ENCODE results near the gene RNF13.
"Not testable (repeated sequence)": the region's sequence is repeated elsewhere in the genome, so short reads cannot be mapped to it uniquely, and the experiment has no call there.

Gene RNF13

GRCh38 chr3:149844091-149844490 is 31.1 kb downstream of the RNF13 start:
- no peak for DNase-seq

GRCh38 chr3:149845570-149846244 is 32.7 kb downstream of the RNF13 start:
- DNase-seq, result no peak

GRCh38 chr3:149848238-149848637 is 35.2 kb downstream of the RNF13 start:
- DNase-seq, result no peak

GRCh38 chr3:149848688-149849087 is 35.7 kb downstream of the RNF13 start:
- DNase-seq, result no peak

- no peak for DNase-seq
Measured at GRCh38 chr3:149850787-149851584, 38.0 kb downstream of the RNF13 start.

- no peak for DNase-seq
Measured at GRCh38 chr3:149858911-149859310, 45.9 kb downstream of the RNF13 start.

GRCh38 chr3:149860881-149861280 is 47.9 kb downstream of the RNF13 start:
- DNase-seq, result no peak

- DNase-seq, result no peak
Measured at GRCh38 chr3:149867563-149867962, 54.5 kb downstream of the RNF13 start.

- no peak for DNase-seq
Measured at GRCh38 chr3:149871855-149872254, 58.8 kb downstream of the RNF13 start.

GRCh38 chr3:149872589-149872988 is 59.6 kb downstream of the RNF13 start:
- DNase-seq, result no peak

- no peak for DNase-seq
Measured at GRCh38 chr3:149877668-149878067, 64.7 kb downstream of the RNF13 start.

- DNase-seq, result no peak
Measured at GRCh38 chr3:149879872-149880271, 66.9 kb downstream of the RNF13 start.

- DNase-seq, result no peak
Measured at GRCh38 chr3:149881879-149882278, 68.9 kb downstream of the RNF13 start.

GRCh38 chr3:149883134-149883533 is 70.1 kb downstream of the RNF13 start:
- no peak for DNase-seq

- DNase-seq, result not testable (repeated sequence)
Measured at GRCh38 chr3:149883860-149884259, 70.8 kb downstream of the RNF13 start.

GRCh38 chr3:149884848-149885247 is 71.8 kb downstream of the RNF13 start:
- DNase-seq, result not testable (repeated sequence)

- no peak for DNase-seq
Measured at GRCh38 chr3:149886957-149887356, 73.9 kb downstream of the RNF13 start.

- DNase-seq, result no peak
Measured at GRCh38 chr3:149891621-149892020, 78.6 kb downstream of the RNF13 start.

GRCh38 chr3:149892371-149892770 is 79.4 kb downstream of the RNF13 start:
- DNase-seq, result no peak

- no peak for DNase-seq
Measured at GRCh38 chr3:149894205-149894604, 81.2 kb downstream of the RNF13 start.

- no peak for DNase-seq
Measured at GRCh38 chr3:149895339-149895738, 82.3 kb downstream of the RNF13 start.

- DNase-seq, result no peak
Measured at GRCh38 chr3:149895769-149896168, 82.8 kb downstream of the RNF13 start.

GRCh38 chr3:149898771-149899170 is 85.8 kb downstream of the RNF13 start:
- DNase-seq, result no peak

GRCh38 chr3:149900322-149900721 is 87.3 kb downstream of the RNF13 start:
- no peak for DNase-seq
